Measurements from ENCODE around the gene PKN3.

DNA sequence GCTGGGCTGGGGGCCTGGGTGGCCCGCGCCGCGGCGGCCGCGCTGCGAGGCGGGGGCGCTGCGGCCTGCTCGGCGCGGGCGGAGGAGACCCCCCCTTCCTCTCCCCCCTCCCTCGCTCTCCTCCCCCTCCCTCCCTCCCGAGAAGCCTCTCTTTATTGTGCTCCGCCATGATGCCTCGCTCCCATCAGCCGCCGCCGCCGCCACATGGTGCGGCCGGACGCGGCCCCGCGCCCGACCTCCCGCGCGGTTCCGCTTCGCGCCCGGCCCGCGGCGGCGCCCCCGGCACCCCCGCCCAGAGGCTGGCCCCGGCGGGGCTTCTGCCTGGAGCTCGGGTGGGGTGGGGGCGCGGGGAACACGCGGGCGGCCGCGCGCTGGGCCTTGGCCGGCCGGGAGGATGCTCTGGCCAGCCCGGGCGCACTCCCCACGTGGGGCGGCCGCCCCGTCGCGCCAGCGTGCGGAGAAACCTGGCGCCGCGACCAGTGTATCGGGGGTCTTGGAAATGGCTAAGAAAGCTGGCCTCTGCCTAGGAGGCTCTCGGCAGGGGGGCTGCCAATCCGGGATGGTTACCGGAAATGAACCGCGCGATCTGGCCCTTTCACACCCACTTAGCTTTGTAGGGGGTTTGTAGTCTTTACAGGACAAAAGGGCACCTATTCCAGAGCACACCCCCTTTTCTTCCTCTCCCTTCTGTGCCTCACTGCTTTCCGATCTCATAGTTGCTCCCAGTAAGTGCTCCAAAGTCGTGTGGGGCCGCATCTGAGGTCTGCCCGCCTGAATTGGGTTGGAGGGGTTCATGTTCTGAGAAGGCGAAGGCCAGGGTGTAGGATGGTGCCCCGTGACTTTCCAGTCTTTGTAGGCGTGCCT is 12.3 kb upstream of the PKN3 start:
- peak in 1 of 2 donors; percentile 8 for TF ChIP-seq POLR2A (IDR thresholded peaks at IDR 0.05)
- TF ChIP-seq, protein P1, sequence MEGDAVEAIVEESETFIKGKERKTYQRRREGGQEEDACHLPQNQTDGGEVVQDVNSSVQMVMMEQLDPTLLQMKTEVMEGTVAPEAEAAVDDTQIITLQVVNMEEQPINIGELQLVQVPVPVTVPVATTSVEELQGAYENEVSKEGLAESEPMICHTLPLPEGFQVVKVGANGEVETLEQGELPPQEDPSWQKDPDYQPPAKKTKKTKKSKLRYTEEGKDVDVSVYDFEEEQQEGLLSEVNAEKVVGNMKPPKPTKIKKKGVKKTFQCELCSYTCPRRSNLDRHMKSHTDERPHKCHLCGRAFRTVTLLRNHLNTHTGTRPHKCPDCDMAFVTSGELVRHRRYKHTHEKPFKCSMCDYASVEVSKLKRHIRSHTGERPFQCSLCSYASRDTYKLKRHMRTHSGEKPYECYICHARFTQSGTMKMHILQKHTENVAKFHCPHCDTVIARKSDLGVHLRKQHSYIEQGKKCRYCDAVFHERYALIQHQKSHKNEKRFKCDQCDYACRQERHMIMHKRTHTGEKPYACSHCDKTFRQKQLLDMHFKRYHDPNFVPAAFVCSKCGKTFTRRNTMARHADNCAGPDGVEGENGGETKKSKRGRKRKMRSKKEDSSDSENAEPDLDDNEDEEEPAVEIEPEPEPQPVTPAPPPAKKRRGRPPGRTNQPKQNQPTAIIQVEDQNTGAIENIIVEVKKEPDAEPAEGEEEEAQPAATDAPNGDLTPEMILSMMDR (IDR thresholded peaks at IDR 0.05): no peak

All from tibial nerve (tissue), 3 donors.